GM19395 (cell line): ENCODE data around the gene PCNX2.

ENCODE experiments used
- ATAC-seq: cut with Tn5 transposase; IDR thresholded peaks from one replicate; pipeline ENCODE4 v1.9.1; 2021; ENCODE audit warnings: mild to moderate bottlenecking, moderate library complexity; ENCODE audit not compliant: unreplicated experiment

PCNX2 gene

DNA sequence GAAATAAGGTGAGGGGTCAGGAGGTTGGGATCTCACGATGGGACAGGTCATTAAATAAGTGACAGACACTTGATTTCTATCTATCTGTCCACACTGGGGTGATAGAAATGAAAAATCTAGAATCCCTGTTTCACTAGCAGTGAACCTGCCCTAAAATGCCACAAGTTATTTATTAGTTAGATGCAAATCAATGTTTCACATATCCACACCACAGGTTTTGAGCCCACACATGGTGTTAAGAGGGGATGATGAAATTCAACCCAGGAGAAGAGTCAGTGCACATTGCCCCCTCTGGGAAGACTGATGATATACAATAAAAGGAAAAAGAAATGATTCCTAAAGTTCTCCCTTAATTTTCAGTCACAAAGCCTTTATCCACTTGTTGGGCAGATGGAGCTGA is 355.3 kb downstream of the PCNX2 start:
- ATAC-seq: peak; percentile 70

DNA sequence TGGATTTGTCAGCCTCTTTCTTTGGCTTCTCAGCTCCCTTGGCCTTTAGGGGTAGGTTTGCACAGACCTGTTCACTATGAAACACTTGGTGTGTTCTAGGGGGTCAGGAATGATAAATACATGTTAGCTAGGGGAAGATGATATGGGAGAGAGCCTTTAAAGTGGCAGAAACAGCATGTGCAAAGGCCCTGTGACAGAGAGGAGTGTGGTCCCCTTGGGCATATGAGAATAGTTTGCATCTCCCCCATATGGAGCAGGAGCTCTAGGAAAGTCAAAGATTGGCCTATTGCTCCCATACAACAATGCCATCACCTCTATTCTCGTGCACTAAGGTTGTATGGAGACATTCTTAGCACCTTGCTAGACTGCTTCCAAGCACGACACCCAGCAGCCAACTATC is 355.8 kb downstream of the PCNX2 start:
- no peak for ATAC-seq

DNA sequence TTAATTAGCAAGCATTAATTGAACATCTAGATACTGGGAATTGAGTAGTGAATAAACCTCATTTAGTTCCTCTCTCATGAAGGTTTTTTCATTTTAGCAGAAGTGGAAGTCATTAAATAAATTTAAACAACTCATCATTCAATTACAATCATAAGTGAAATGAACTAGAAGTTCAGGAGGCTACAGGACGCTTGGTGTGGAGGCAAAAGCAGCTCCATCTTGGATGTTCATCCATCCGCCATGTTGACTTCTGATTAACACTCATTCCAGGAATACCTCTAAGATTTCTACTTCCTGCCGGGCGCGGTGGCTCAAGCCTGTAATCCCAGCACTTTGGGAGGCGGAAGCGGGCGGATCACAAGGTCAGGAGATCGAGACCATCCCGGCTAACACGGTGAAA is 356.6 kb downstream of the PCNX2 start:
- no peak for ATAC-seq

DNA sequence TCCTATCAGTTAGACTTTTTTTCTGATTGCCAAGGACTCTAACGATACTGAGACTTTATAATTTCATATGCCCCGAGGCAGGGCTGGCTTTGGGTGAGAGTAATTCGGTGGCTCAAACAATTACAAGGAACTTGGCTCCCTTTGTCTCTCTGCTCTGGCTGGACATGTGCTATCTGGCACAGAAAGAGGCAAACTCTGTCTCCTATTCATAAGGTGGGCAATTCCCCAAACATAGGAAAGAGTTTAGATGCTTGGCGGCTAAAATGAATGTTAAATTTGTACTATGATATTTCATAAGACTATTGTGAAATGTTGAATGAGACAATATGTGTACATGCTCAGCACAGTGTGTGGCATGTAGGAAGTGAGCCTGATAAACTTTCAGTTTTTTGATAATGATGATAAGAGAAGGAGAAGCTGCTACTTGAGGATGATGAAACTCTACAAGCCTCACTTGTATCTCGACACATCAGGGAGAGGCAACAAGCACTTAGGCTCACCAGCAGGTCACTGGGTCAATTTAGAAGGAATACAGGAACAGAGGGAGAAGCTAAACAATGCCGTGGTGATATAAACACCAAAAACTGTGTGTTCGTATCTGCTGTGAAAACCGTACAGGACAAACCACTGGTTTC is 357.7 kb downstream of the PCNX2 start:
- no peak for ATAC-seq

DNA sequence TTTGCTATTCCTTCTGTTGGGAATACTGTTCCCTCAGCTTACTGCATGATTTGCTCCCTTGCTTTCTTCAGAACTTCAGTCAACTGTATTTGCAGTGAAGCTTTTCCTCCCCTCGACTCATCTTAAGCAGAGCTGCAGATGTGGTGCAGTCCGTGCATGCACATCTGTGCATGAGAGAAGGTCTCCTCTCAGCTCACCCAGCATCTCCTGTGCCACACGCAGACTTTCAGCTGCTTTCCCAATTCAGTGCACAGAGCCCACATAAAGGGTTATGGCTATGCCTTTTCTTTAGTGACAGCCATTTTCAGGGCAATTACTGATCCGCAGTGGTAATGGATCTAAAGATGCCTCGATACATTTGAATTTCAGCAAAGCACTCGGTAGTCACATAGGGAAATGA is 358.6 kb downstream of the PCNX2 start:
- ATAC-seq: no peak
